ENCODE data around the gene R3HDM1.

R3HDM1 gene

GRCh38 chr2:135573620-135574019 is 42.3 kb downstream of the R3HDM1 start:
- H3K27ac ChIP-seq (ENCODE audit: low read depth, low read length), result no peak overlapping the region
- H3K27me3 ChIP-seq (ENCODE audit: low read length), result no peaks in the 10 kb centered on the region
- H3K9ac ChIP-seq (ENCODE audit: low read length), result no peak overlapping the region
- H3K9me2 ChIP-seq (replicated peaks; ENCODE audit: insufficient read depth, low read length), result no peaks in the 10 kb centered on the region
- H3K4me2 ChIP-seq (ENCODE audit: low read depth, low read length, poor library complexity, severe bottlenecking), result no peak overlapping the region
- no peaks in the 10 kb centered on the region for H3K9me3 ChIP-seq (ENCODE audit: insufficient read depth, low read length)
- H3F3A ChIP-seq (ENCODE audit: insufficient read depth), result peaks cover 5% of the 10 kb centered on the region; the same call in 1 of the 2 replicates
- H2AFZ ChIP-seq (ENCODE audit: low read depth, low read length, severe bottlenecking), result no peak overlapping the region
- H4K20me1 ChIP-seq (ENCODE audit: low read depth, low read length), result no peaks in the 10 kb centered on the region
- H3K36me3 ChIP-seq (ENCODE audit: low read length), result 0 out of 2 replicates have a peak, but pooled peaks cover 12% of the 10 kb centered on the region
- no peak for TF ChIP-seq EZH2phosphoT487 (conservative IDR thresholded peaks at IDR 0.05; ENCODE audit: low read length)
- TF ChIP-seq CTCF (IDR thresholded peaks at IDR 0.05; ENCODE audit: insufficient read depth, low read length, poor library complexity, severe bottlenecking), result no peak
- no peak overlapping the region for H3K4me3 ChIP-seq (ENCODE audit: insufficient read depth, low read length, poor library complexity, severe bottlenecking)
- H3K79me2 ChIP-seq (ENCODE audit: insufficient read depth, low read length), result peaks cover 9% of the 10 kb centered on the region; the same call in 1 of the 2 replicates

- H2AFZ ChIP-seq (ENCODE audit: low read depth, low read length, severe bottlenecking), result no peak overlapping the region
- H3K9me3 ChIP-seq (ENCODE audit: insufficient read depth, low read length), result no peaks in the 10 kb centered on the region
- no peaks in the 10 kb centered on the region for H4K20me1 ChIP-seq (ENCODE audit: low read depth, low read length)
- no peaks in the 10 kb centered on the region for H3K9me2 ChIP-seq (replicated peaks; ENCODE audit: insufficient read depth, low read length)
- H3K4me3 ChIP-seq (ENCODE audit: insufficient read depth, low read length, poor library complexity, severe bottlenecking), result no peak overlapping the region
- no peak overlapping the region for H3K9ac ChIP-seq (ENCODE audit: low read length)
- TF ChIP-seq EZH2phosphoT487 (conservative IDR thresholded peaks at IDR 0.05; ENCODE audit: low read length) (no peak), CTCF (IDR thresholded peaks at IDR 0.05; ENCODE audit: insufficient read depth, low read length, poor library complexity, severe bottlenecking) (no peak)
- peaks cover 12% of the 10 kb centered on the region; the same call in 1 of the 2 replicates for H3F3A ChIP-seq (ENCODE audit: insufficient read depth)
- no peak overlapping the region for H3K4me2 ChIP-seq (ENCODE audit: low read depth, low read length, poor library complexity, severe bottlenecking)
- peaks cover 38% of the 10 kb centered on the region for H3K79me2 ChIP-seq (ENCODE audit: insufficient read depth, low read length)
- H3K36me3 ChIP-seq (ENCODE audit: low read length), result no peaks in the 10 kb centered on the region
- no peak overlapping the region for H3K27ac ChIP-seq (ENCODE audit: low read depth, low read length)
- no peaks in the 10 kb centered on the region for H3K27me3 ChIP-seq (ENCODE audit: low read length)
Measured at GRCh38 chr2:135581282-135581681, 50.0 kb downstream of the R3HDM1 start.

GRCh38 chr2:135582383-135582782 is 51.1 kb downstream of the R3HDM1 start:
- H4K20me1 ChIP-seq (ENCODE audit: low read depth, low read length), result no peaks in the 10 kb centered on the region
- H3K27ac ChIP-seq (ENCODE audit: low read depth, low read length), result no peak overlapping the region
- H3K9me2 ChIP-seq (replicated peaks; ENCODE audit: insufficient read depth, low read length), result no peaks in the 10 kb centered on the region
- no peak overlapping the region for H3K4me2 ChIP-seq (ENCODE audit: low read depth, low read length, poor library complexity, severe bottlenecking)
- H3K36me3 ChIP-seq (ENCODE audit: low read length), result no peaks in the 10 kb centered on the region
- TF ChIP-seq EZH2phosphoT487 (conservative IDR thresholded peaks at IDR 0.05; ENCODE audit: low read length), result no peak
- no peak for TF ChIP-seq CTCF (IDR thresholded peaks at IDR 0.05; ENCODE audit: insufficient read depth, low read length, poor library complexity, severe bottlenecking)
- no peaks in the 10 kb centered on the region for H3K9me3 ChIP-seq (ENCODE audit: insufficient read depth, low read length)
- H3K9ac ChIP-seq (ENCODE audit: low read length), result no peak overlapping the region
- H3K4me3 ChIP-seq (ENCODE audit: insufficient read depth, low read length, poor library complexity, severe bottlenecking), result no peak overlapping the region
- no peaks in the 10 kb centered on the region for H3K27me3 ChIP-seq (ENCODE audit: low read length)
- H3K79me2 ChIP-seq (ENCODE audit: insufficient read depth, low read length), result peaks cover 40% of the 10 kb centered on the region
- H2AFZ ChIP-seq (ENCODE audit: low read depth, low read length, severe bottlenecking), result no peak overlapping the region
- H3F3A ChIP-seq (ENCODE audit: insufficient read depth), result peaks cover 17% of the 10 kb centered on the region; the same call in 1 of the 2 replicates
